HepG2 (cell line): ENCODE results near the gene WNT5A.

Experiments used
- CEBPB ChIP-seq: IDR thresholded peaks from 2 replicates; pipeline ENCODE4 v1.6.1; 2011; ENCODE audit warnings: low read depth, low read length, improper control_type of control experiment, borderline replicate concordance
- CTCF ChIP-seq: sonication (generic); formaldehyde crosslinking; IDR thresholded peaks from 2 replicates; pipeline ENCODE4 v1.5.0; 2020; ENCODE audit warnings: mild to moderate bottlenecking, missing genetic modification reagents, moderate library complexity
- TFDP2 ChIP-seq: sonication (generic); formaldehyde crosslinking; IDR thresholded peaks from 2 replicates; pipeline ENCODE4 v1.4.0; 2020; ENCODE audit warnings: missing genetic modification reagents
- ZNF337 ChIP-seq: sonication (generic); formaldehyde crosslinking; IDR thresholded peaks from 2 replicates; pipeline ENCODE4 v1.5.1; 2020; ENCODE audit warnings: missing genetic modification reagents, low read depth, mild to moderate bottlenecking, borderline replicate concordance

- TF ChIP-seq CEBPB (no peak), CTCF (no peak), TFDP2 (CRISPR knock-in tag) (no peak), ZNF337 (no peak)
Measured at GRCh38 chr3:55449527-55449926, 37.6 kb downstream of the WNT5A start.
